ENCODE measurements around the gene CDKAL1.

DNA sequence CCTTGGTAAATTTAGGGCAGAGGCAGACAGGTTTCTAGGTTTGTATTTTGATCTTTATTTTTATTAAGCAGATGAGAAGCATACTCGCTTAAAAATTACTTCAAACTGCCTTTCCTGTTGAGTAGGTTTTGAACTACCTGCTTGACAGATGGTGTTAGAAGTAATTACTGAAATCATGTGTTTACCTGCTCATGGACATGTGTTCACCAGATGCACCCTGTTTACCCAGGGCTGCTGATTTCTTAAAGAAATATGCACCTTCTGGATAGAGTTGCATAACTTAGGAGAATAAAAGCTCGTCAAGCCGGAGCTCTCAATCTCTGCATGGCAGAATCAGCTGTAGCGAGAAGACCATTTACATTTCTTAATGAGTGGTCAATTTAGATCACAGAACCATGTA lies 165.1 kb downstream of the CDKAL1 start:
- TF ChIP-seq NFIC (IDR thresholded peaks at IDR 0.05) (no peak), CEBPB (IDR thresholded peaks at IDR 0.05) (no peak), TAF1 (IDR thresholded peaks at IDR 0.05; ENCODE audit: low read depth) (no peak), RAD21 (IDR thresholded peaks at IDR 0.05; ENCODE audit: low read depth) (no peak), CREB1 (IDR thresholded peaks at IDR 0.05; ENCODE audit: low read depth) (no peak), EP300 (IDR thresholded peaks at IDR 0.05; ENCODE audit: borderline replicate concordance) (no peak), YY1 (IDR thresholded peaks at IDR 0.05; ENCODE audit: low read depth) (no peak)
- TF ChIP-seq, protein P1, sequence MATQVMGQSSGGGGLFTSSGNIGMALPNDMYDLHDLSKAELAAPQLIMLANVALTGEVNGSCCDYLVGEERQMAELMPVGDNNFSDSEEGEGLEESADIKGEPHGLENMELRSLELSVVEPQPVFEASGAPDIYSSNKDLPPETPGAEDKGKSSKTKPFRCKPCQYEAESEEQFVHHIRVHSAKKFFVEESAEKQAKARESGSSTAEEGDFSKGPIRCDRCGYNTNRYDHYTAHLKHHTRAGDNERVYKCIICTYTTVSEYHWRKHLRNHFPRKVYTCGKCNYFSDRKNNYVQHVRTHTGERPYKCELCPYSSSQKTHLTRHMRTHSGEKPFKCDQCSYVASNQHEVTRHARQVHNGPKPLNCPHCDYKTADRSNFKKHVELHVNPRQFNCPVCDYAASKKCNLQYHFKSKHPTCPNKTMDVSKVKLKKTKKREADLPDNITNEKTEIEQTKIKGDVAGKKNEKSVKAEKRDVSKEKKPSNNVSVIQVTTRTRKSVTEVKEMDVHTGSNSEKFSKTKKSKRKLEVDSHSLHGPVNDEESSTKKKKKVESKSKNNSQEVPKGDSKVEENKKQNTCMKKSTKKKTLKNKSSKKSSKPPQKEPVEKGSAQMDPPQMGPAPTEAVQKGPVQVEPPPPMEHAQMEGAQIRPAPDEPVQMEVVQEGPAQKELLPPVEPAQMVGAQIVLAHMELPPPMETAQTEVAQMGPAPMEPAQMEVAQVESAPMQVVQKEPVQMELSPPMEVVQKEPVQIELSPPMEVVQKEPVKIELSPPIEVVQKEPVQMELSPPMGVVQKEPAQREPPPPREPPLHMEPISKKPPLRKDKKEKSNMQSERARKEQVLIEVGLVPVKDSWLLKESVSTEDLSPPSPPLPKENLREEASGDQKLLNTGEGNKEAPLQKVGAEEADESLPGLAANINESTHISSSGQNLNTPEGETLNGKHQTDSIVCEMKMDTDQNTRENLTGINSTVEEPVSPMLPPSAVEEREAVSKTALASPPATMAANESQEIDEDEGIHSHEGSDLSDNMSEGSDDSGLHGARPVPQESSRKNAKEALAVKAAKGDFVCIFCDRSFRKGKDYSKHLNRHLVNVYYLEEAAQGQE (IDR thresholded peaks at IDR 0.05; ENCODE audit: low read depth), result no peak
- TF ChIP-seq, protein P2, sequence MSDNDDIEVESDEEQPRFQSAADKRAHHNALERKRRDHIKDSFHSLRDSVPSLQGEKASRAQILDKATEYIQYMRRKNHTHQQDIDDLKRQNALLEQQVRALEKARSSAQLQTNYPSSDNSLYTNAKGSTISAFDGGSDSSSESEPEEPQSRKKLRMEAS (IDR thresholded peaks at IDR 0.05), result no peak
- TF ChIP-seq, protein P3, sequence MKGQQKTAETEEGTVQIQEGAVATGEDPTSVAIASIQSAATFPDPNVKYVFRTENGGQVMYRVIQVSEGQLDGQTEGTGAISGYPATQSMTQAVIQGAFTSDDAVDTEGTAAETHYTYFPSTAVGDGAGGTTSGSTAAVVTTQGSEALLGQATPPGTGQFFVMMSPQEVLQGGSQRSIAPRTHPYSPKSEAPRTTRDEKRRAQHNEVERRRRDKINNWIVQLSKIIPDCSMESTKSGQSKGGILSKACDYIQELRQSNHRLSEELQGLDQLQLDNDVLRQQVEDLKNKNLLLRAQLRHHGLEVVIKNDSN (IDR thresholded peaks at IDR 0.05), result no peak
